Thoracic aorta (tissue), 2 donors: ENCODE measurements around the gene RABL2A. TPM values are rescaled to one million over a fixed set of nuclear protein-coding genes. Genes with fewer than 3 reads are reported as not detected.
A peak's percentile ranks its signal among the peaks of the same experiment; 100 is the strongest.
"Not testable (repeated sequence)": the region's sequence is repeated elsewhere in the genome, so short reads cannot be mapped to it uniquely, and the experiment has no call there.

Experiments
- ATAC-seq: fragments of 150-250 bp; one replicate; pipeline ENCODE4 v1.8.0; 2017; ENCODE audit warnings: low read depth; ENCODE audit not compliant: insufficient number of reproducible peaks, low FRiP score
- DNase-seq: peaks from one replicate; pipeline ENCODE4 v3.0.0-alpha.2; 2020; ENCODE audit warnings: low spot score
- H3K27ac ChIP-seq, 2 donors: fragments of 200-600 bp; sonication (generic); 1 replicate in 1 of 2; 2 replicates in 1 of 2; pipeline ENCODE4 v1.5.1; 2016; ENCODE audit warnings: mild to moderate bottlenecking in 2 of 2, moderate library complexity in 2 of 2
- H3K27me3 ChIP-seq: fragments of 200-600 bp; sonication (generic); replicated peaks from 2 replicates; pipeline ENCODE4 v1.6.0; 2016; ENCODE audit warnings: mild to moderate bottlenecking; ENCODE audit not compliant: insufficient read depth
- H3K36me3 ChIP-seq: fragments of 200-600 bp; sonication (generic); one replicate; pipeline ENCODE4 v1.5.1; 2016
- H3K4me1 ChIP-seq, 2 donors: fragments of 200-600 bp; sonication (generic); 1 replicate in 1 of 2; 2 replicates in 1 of 2; pipeline versions ENCODE4 v1.5.1 to v1.6.0; 2016; ENCODE audit warnings: low read depth in 2 of 2, mild to moderate bottlenecking in 1 of 2; ENCODE audit not compliant: control insufficient read depth in 1 of 2
- H3K4me3 ChIP-seq: fragments of 200-600 bp; sonication (generic); 2 replicates; pipeline ENCODE4 v1.5.1; 2016; ENCODE audit warnings: mild to moderate bottlenecking
- H3K9me3 ChIP-seq: fragments of 200-600 bp; sonication (generic); 2 replicates; pipeline ENCODE4 v1.5.1; 2016
- total RNA-seq, 2 donors: library from RNA; depleted of rRNA; stranded (reverse); fragments of >200 nt; gene quantifications; one replicate each; pipeline versions ENCODE4 v1.1.0 to v1.2.3, GENCODE V29; 2016
- TF ChIP-seq, protein P1 (sequence below): fragments of 200-600 bp; sonication (generic); IDR thresholded peaks from one replicate; pipeline ENCODE4 v1.5.1; 2019; ENCODE audit warnings: antibody characterized with exemption

RABL2A gene
- 10 to 100 TPM; 13.5 to 21.5 TPM for total RNA-seq

DNA sequence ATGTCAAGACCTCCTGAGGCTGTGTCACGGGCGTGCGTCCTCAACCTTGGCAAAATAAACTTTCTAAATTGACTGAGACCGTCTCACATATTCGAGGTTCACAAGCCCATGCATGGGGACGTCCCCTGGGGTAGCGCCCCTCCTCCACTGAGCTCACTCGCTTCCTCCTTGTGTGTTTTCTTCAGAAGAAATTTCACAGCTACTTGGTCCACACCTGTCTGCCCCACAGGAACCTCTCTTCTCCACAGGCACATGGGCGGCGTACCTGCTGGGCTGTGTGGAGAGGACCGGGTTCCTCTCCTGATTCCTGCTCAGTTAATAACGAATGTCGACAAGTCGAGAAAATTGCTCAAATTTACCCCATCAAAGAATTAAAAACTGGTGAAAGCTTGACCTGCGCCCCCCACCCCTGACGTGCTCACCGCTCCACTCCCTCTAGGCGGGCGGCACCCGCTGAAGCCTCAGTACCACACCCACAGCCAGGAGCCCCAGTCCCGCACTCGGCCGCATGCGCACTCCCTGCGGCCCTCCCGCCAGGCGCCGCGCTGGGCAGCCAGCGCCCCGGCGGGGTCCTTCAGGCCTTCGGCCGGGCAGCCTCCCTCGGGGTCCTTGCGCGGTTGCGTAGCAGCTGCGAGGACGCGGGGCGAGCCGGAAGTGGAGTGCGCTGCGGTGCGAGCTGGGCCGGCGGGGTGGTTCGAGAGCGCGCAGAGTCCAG is at the start of gene RABL2A:
TSS of gene RABL2A (plus strand) at position 651 of the 715 bp plus-strand sequence. CDS start 1,341 bp downstream, outside the sequence.
- H3K36me3 ChIP-seq, H3K27me3 ChIP-seq, H3K9me3 ChIP-seq: not testable (repeated sequence)
- Histone ChIP-seq H3K4me1 (peaks cover 3 to 10% of the 10 kb centered on the region in 2 donors), H3K4me3 (peak within 1 kb of the TSS; percentile 74), H3K27ac (peak within 1 kb of the TSS in 1 of 2 donors; percentile 41)
- DNase-seq (peak; percentile 20), ATAC-seq (peak; percentile 88)
- TF ChIP-seq, protein P1, sequence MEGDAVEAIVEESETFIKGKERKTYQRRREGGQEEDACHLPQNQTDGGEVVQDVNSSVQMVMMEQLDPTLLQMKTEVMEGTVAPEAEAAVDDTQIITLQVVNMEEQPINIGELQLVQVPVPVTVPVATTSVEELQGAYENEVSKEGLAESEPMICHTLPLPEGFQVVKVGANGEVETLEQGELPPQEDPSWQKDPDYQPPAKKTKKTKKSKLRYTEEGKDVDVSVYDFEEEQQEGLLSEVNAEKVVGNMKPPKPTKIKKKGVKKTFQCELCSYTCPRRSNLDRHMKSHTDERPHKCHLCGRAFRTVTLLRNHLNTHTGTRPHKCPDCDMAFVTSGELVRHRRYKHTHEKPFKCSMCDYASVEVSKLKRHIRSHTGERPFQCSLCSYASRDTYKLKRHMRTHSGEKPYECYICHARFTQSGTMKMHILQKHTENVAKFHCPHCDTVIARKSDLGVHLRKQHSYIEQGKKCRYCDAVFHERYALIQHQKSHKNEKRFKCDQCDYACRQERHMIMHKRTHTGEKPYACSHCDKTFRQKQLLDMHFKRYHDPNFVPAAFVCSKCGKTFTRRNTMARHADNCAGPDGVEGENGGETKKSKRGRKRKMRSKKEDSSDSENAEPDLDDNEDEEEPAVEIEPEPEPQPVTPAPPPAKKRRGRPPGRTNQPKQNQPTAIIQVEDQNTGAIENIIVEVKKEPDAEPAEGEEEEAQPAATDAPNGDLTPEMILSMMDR = peak; percentile 9

DNA sequence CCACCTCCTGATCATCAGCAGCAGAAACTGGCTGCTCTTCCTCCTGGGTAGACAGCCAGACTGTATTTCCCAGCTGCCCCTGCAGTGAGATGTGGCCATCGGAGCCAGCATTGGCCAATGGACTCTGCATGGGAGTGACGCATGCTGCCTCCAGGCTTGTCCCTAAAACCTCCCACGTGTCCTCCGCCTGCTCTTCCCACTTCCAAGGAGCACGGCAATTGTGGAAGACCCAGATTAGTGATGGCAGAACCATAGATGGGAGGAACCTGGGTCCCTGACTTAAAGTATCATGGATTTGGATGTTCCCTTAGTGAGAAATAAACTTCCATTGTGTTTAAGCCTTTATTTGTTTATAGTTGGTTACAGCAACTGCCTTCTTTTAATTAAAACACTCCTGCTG is 48.6 kb upstream of the RABL2A start:
- not testable (repeated sequence) for DNase-seq, ATAC-seq, H3K9me3 ChIP-seq, H3K36me3 ChIP-seq, H3K4me3 ChIP-seq, H3K4me1 ChIP-seq, H3K27me3 ChIP-seq, H3K27ac ChIP-seq

DNA sequence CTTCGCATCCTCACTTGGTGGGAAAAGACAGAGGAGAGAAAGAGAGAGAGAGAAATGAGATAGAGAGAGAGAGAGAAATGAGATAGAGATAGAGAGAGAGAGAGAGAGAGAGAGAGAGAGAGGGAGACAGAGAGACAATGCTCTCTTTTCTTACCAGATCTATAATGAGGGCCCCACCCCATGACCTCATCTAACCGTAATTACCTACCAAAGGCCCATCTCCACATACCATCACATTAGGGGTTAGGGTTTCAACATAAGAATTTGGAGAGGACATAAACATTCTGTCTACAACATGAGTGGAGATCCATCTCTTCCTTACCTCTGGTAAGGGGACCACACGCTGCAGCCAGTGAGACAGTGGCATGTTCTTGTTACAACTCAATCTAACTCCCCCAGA is 44.6 kb upstream of the RABL2A start:
- not testable (repeated sequence) for H3K9me3 ChIP-seq, ATAC-seq, H3K27me3 ChIP-seq

DNA sequence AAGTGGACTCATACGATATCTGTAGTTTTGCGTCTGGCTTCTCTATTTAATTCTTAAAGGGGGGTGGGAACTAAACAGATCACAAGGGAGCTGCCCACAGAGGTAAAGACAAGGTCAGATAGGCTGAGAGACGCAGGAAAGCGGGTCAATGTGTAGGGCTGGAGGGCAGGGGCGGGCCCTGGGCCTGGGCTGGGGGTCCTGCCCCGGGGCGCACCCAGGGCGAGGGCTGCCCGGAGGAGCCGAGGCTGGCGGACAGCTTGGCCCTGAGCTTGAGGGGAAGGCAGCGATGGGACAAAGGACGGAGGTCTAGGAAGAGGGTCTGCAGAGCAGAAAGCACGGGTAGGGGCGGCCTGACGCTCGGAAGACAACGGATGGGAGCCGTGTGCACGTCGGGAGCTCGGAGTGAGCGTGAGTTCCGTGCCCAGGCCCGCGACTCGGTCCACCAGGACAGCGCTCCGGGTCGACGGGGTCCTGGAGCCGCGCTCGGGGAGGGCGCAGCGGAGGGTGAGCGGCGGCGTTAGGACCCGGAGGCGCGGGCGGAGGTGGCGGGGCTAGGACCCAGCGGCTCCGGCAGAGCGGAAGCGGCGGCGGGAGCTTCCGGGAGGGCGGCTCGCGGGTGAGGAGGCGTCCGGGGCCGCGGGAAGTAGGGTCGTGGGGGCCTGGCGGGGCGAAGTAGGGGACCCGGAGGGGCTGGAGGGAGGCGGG is 43.4 kb upstream of the RABL2A start:
- Histone ChIP-seq H3K4me3 (peak overlapping the region; percentile 75), H3K4me1 (peaks cover 7 to 19% of the 10 kb centered on the region in 2 donors), H3K27ac (peak overlapping the region; percentile 32 to 47)
- H3K36me3 ChIP-seq, H3K9me3 ChIP-seq, H3K27me3 ChIP-seq, ATAC-seq: not testable (repeated sequence)
- DNase-seq = peak; percentile 27

More for the DNA sequence above, 44.6 kb upstream of the RABL2A start:
- H3K4me3 ChIP-seq, H3K27ac ChIP-seq, H3K36me3 ChIP-seq, DNase-seq: not testable (repeated sequence)
- H3K4me1 ChIP-seq = peaks cover 7 to 19% of the 10 kb centered on the region in 2 donors

DNA sequence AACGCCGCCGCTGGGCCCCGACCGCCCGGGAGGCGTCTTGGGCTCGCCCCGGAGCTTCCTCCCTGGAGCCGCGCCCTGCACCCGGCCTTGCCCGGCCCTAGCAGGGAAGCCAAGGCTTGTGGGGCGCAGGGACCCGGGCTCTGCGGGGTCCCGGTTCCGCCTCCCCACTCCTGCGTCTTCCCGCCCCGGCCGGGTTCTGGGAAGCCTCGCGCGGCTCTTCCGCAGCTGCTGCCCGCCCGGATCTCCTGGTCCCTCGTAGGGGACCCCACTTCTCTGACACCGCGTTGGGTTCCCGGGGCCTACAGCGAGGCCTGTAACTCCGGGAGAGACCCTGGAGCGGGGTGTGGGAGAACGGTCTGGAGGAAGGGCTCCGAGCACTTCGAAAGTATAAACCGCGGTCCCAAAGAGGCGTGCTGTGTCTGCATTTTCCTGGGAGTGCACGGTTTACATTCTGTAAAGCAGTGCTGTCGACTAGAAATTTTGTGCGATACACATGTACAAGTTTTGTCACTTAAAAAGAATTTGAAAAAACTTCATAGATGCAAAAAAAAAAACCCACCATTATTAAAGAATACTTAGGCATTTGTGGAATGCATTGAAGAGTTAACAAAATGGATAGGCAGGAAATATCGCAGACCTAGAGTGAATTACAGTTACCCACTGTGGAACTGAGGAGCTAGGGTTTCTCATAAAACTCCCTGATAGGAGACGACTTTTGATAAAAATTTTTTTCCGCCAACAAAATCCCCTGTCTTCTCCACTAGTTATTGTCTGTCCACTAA is 42.6 kb upstream of the RABL2A start:
- Histone ChIP-seq H3K27ac (peak overlapping the region; percentile 32 to 47), H3K4me3 (peak overlapping the region; percentile 75), H3K4me1 (peaks cover 7 to 19% of the 10 kb centered on the region in 2 donors)
- ATAC-seq, H3K36me3 ChIP-seq, H3K9me3 ChIP-seq, DNase-seq, H3K27me3 ChIP-seq: not testable (repeated sequence)

DNA sequence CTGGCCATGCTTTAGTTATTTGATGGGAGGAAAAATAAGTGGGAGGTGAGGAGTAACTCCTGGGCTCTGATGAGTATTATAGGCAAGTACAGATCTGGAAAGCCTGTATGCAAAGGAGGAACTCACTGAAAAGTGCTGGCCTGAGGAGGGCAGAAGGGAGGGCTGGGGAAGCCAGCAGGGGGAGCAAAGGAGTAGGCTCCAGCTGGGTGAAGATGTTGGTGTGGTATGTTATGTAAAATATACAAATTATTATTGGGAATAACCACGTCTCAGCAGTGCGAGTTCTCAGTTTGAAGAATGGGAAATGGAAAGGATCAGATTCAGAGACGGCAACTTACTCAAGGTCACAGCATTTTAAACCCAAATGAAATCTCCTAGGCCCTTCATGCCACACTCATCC is 39.9 kb upstream of the RABL2A start:
- TF ChIP-seq, protein P1 = peak; percentile 24
- H3K9me3 ChIP-seq, DNase-seq, ATAC-seq, H3K27me3 ChIP-seq, H3K27ac ChIP-seq, H3K36me3 ChIP-seq, H3K4me3 ChIP-seq: not testable (repeated sequence)
- H3K4me1 ChIP-seq = peaks cover 7 to 19% of the 10 kb centered on the region in 2 donors

DNA sequence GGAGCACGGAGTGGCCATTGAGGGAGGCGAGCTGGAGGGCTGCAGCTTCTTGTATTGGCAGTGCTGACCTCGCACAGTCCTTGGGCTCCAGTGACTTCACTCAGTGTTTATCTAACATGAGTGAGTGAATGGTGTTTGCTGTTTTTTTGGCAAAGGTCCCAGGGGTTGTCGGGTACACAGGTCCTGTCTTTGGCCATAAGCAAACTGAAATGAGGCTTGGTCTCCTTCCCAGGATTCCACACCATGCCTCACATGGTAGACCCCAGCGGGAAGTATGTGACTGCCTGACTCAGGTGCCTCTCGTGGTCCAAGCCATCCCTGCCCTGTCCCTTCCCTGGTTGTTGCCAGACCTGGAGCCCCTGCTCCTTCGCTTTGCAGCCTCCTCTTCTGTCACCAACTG is 37.5 kb upstream of the RABL2A start:
- not testable (repeated sequence) for ATAC-seq, H3K27me3 ChIP-seq, H3K4me1 ChIP-seq, H3K9me3 ChIP-seq, DNase-seq, H3K4me3 ChIP-seq, H3K27ac ChIP-seq, H3K36me3 ChIP-seq

DNA sequence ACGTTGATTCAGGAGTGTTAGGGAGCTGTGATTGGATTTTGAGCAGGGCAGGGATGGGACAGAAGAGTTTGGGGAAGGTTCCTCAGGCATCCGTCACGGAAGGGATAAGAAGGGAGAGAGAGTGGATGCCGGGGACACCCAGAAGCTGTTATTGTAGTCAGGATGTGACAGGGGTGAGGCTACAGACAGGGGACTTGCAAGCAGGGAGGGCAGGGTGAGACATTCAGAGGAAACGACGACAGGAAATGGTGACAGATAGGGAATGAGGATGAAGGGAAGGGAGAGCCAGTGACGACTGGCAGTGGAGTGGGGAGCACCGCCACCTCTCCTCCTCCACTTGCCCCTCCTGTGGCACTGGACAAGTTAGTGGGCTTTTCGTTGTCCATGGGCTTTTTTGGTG is 35.1 kb upstream of the RABL2A start:
- H3K9me3 ChIP-seq = not testable (repeated sequence)

DNA sequence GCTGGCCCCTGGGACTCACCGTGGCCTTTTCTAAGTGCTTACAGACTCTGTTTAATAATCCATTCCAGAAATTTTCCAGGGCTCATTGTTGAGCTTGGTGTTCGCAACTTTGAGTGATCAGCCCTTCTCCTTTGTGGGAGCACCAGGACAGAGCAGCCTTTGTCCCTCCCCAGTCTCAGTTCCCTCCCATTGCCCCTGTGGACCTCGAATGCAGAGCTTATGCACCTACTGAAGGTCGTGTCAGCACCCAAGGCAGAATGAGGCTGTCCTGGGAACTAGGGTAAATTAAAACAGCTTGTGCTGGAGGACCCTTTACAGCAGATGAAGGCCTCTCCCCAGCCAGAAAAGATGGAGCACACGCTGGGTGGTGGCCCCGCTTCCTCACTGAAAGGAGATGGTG is 33.8 kb upstream of the RABL2A start:
- H3K4me1 ChIP-seq, H3K9me3 ChIP-seq, H3K4me3 ChIP-seq, H3K27me3 ChIP-seq, H3K27ac ChIP-seq, ATAC-seq, DNase-seq, H3K36me3 ChIP-seq: not testable (repeated sequence)

More for the DNA sequence above, 35.1 kb upstream of the RABL2A start:
- H3K27ac ChIP-seq, ATAC-seq, H3K4me3 ChIP-seq, H3K36me3 ChIP-seq, DNase-seq, H3K4me1 ChIP-seq, H3K27me3 ChIP-seq: not testable (repeated sequence)

DNA sequence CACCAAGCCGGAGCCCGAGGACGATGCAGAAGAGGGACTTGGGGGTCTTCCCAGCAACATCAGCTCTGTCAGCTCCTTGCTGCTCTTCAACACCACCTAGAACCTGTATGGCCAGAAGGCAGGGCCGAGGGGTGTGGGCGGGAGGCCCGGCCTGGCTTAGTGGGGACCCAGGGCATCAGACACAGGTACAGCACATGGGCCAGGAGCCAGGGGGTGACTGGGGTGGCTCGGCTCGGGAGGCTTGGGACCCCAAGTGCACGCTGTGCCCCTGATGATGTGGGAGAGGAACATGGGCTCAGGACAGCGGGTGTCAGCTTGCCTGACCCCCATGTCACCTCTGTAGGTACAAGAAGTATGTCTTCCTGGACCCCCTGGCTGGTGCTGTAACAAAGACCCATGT is 31.3 kb upstream of the RABL2A start:
- not testable (repeated sequence) for H3K27me3 ChIP-seq, H3K36me3 ChIP-seq, H3K4me1 ChIP-seq, H3K27ac ChIP-seq, ATAC-seq, H3K9me3 ChIP-seq, DNase-seq, H3K4me3 ChIP-seq
